ENCODE data around the gene ADPRS.

GRCh38 chr1:36040238-36040637 is 48.5 kb upstream of the ADPRS start:
- TF ChIP-seq CTCF (IDR thresholded peaks at IDR 0.05; ENCODE audit: insufficient read depth, low read depth, low read length), result no peak
- TF ChIP-seq EZH2 (IDR thresholded peaks at IDR 0.05; ENCODE audit: insufficient read depth, low read length), result no peak

Data from astrocyte (in vitro differentiated cells and primary cell).